Activated CD4-positive, CD25-positive, alpha-beta regulatory T cell (primary cell): ENCODE measurements around the gene CSF2RB.

Experiments used
- DNase-seq, 4 experiments: peaks; one replicate each; lab custom pipeline; 2025; lab: John Stamatoyannopoulos, UW

The CSF2RB gene

DNA sequence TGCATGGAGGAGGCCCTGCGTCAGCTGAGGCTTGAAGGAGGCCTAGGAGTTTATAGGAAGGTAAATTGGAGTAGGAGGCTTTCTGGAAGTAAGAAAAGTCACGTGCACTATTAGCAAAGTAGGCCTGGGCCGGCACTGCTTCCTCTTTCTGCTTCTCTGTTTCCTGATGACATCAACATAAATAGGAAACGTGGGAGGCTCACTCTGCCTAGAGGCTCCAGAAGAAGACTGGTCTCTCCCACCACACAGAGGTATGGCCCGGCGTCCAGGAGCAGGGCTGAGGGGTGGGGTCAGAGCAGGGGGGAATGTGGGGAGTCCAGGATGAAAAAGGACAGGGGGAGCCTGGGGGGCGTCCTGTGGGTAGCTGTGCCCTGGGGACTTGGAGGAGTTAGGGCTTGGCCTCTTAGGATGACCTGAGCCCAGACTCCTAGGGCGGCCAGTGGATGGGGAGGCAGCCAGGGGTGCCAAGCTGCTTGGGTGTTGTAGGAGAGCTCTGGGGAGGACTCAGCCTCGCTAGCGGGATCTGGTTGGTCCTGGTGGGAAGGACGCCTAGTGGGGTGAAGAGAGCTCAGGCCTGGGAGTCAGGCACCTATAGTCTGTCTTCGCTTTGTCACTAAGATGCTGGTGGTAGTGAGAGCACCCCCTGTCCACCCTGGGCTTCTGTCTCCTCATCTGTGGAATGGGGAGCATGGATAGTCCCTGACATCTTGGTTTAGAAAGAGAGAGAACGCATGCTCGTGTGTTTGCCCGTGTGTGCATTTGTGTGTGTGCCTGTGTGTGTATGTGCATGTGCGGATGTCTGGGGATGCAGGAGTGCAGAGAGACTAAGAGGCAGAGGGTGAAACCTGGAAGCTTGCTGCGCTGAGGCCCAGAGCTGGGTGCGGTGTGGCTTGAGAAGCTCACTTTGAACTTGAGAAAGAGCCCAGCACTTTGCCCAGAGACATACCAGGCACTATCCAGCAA is at the start of gene CSF2RB:
CSF2RB (plus strand) TSS at position 202 of the 963 bp plus-strand sequence. CDS start 8,580 bp downstream, outside the sequence.
- no peak for DNase-seq

DNA sequence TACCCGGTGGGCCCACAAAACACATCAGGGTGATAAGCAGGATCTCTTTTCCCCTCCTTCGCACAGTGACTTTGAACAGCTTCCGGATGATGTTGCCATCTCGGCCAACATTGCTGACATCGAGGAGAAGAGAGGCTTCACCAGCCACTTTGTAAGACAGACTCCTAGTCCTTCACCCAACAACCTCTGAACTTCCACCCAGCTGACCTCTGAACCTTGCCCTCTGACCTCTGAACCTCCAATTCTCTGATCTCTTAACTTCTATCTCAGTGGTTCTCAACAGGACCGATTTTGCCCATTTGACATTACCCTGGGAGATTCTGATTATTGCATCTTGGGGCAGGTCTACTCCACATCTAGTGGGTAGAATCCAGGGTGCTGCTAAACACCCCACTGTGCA is 49.4 kb upstream of the CSF2RB start:
- no peak for DNase-seq

DNA sequence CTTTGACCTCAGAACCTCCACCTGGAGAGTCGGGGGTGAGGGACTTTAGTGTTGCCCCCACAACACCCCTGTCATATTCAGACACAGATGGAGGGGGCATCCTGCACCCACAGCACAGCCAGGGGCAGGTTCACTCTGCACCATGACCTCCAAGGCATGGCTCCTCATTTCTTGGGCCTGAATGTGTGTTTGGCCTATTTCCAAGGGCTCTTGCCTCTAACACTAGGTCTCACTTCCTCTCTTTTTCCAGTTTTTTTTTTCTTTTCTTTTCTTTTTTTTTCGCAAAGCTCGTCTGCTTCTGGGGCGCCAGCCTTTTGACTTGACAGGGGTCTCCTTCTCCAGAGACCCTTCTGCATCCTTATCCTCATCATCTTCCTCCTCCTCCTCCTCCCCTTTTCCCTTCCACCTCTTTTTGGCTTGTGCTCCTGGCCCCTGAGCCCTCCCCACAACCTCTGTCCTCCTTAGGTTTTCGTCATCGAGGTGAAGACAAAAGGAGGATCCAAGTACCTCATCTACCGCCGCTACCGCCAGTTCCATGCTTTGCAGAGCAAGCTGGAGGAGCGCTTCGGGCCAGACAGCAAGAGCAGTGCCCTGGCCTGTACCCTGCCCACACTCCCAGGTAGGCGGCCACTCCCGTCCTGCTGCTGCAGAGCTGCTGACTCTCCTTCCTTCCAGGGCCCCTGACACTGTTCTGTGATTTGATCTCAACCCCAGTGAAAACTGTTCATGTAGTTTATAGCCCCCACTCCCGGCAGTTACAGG is 48.8 kb upstream of the CSF2RB start:
- DNase-seq = no peak

DNA sequence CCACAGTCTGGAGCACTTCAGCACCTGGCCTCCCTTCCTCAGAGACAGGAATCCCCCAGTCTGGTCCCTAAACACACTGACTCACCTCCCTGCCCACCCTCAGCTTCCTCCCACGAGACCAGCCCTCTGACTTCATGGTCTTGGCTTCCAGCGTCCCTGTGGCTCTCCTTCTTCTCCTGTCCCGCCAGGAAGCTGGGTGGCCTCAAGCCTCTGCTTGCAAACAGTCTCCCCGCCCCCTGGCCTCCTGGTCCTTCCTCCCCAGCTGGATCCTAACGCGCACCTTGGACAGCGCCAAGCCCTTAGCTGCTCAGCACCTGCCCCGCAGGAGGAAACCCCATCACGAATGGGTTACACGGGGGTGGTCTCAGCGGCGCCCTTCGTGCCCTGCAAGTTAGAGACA is 48.1 kb upstream of the CSF2RB start:
- DNase-seq = no peak

DNA sequence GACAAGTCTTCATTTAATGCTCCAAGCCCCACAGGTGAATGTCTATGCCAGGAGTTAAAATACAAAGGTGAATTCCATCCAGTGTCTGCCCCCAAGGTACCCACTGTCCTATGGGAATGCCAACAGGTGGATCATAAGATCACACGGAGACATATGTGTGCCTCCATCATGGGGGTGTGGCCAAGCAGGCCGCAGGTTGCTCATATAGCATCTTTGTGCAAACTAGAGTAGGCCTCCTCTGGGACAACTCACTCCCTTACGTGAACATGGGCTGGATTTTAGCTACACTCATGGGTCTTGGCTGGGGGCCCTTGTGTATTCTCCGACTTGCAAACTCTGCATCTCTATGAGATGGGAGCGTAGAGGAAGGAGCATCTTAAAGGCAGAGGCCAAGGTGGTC is 45.7 kb upstream of the CSF2RB start:
- DNase-seq = no peak

DNA sequence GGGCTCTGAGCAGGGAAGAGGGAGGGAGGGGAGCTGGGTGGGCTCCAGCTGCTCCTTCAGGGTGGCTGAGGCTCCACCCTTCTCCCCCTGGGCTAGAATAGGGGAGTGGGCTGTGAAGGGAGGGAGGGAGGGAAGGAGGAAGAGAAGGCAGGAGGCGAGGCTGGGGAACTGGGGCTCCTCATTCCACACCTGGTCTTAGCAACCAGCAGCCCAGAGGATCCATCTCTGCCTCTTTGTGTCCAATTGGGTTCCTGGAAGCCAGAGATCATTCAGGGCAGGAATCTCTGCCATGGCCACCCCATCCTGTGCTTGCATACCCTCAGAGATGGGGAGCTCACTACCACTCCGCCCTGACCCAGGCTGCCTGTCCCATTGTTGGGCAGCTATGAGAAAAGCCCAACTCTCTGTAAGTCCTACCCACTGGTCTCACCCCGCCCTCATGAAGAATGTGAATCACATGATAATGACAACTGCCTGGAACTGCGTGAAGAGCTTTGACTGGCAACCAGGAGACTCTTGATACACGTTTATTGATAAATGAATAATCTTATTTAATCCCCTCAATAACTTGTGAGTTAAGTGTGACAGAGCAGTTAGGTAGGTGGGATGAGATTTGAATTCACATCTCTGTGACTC is 44.8 kb upstream of the CSF2RB start:
- no peak for DNase-seq

DNA sequence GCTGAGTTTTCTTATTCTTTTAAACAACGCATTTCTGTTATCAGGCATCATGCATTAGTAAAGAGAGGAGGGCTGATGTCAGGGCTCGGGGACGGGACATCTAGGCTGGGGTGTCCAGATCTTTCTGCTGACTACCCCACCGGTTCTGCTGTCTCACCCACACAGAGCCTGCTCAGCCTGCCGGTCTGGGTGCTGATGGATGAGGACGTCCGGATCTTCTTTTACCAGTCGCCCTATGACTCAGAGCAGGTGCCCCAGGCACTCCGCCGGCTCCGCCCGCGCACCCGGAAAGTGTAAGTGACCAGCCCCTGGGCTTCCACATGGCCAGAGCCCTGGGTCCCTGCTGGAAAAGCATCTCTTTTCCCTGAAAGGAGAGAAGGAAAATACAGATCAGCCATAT is 43.2 kb upstream of the CSF2RB start:
- no peak for DNase-seq

DNA sequence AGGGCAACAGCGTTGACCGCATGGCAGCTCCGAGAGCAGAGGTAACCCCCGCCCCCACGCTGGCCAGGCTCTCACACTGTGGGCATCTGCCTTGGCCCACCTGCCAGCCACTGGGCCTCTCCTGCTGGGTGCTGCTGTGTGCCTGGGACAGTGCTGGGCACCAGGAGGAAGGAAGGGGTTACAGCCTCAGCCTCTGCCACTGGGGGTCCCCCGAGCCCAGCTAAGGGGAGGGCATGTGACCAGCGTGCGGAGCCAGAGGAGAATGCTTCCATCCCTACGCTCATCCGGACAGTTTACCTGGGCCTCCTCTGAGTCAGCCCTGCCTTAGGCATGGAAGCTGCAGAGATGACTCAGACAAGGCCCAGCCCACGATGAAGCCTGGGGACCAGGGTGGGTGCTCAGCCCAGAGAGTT is 41.8 kb upstream of the CSF2RB start:
- DNase-seq = no peak

DNA sequence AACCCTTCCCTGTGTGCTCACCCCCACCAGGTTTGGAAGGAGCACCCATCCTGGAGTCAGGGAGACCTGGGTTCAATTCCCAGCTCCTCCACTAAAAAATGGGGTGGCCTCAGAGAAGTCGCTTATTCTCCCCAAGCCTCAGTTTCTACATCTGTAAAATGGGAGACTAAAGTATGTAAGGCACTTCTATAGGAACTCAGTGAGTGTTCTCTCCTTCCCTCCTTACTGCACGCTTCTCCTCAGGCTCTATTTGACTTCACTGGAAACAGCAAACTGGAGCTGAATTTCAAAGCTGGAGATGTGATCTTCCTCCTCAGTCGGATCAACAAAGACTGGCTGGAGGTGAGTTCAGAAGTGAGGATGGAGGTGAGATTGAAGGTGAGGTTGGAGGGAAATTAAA is 41.3 kb upstream of the CSF2RB start:
- DNase-seq = no peak

DNA sequence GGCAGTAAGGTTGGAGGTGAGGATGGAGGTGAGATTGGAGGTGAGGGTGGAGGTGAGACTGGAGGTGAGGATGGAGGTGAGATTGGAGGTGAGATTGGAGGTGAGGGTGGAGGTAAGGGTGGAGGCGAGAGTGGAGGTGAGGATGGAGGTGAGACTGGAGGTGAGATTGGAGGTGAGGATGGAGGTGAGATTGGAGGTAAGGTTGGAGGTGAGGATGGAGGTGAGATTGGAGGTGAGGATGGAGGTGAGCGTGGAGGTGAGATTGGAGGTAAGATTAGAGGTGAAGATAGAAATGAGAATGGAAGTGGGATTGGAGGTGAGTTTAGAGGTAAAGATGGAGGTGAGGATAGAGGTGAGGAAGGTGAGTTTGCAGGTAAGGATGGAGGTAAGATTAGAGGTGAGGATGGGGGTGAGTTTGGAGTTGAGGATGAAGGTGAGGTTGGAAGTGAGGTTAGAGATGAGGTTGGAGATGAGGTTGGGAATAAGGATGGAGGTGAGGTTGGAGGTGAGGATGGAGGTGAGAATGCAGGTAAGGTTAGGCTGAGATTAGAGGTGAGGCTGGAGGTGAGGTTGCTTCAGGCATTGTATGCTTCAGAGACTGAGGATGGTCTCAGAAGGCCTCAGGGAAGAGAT is 40.4 kb upstream of the CSF2RB start:
- no peak for DNase-seq

DNA sequence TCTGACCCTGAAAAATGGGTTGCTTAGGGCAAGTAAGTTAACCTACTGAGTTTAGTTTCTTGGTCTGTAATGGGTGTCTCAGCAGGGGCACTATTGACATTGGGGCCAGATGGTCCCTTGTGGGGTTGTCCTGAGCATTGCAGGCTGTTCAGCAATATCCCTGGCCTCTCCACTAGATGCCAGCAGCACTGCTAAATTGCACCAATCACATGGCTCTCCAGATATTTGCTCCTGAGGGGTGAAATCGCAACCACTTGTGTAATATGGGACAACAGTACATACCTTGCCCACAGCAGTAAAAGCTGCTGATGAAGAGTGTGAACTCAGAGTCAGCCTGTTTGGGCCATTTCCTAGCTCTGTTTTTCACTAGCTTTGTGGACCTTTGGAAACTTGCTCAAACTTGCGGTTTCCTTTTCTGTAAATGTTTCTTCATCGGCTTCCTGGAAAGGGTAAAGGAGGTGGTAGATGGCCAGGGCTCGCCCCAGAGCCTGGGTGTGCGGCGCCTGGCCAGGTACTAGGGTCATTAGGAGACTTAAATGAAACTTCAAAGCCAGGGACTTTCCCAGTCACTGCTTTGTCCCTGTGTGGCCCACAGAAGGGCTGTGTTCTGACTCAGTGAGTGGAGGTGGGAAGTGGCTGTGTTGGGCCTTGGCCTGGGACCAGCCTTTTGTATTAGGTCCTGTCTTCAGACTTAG is 39.7 kb upstream of the CSF2RB start:
- DNase-seq = peak in 1 of 4 experiments; percentile 15

DNA sequence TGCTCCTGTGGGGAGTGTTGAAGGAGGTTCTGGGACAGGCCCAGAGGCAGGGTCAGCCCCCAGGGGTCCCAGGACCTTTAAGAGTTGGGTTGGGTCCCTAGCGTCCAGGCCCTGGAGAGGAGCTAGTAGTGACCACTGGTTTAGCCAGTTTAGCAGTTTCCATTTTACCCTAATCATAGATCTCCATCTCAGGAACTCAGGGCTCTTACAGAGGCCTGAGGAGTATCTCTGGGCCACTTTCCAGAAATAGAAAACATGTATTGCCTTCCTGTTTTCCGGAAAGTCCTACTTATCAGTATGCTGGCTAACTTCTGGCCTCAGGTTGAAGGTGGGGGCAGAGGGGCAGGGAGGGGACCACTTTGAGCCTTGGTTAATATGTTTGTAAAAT is 39.1 kb upstream of the CSF2RB start:
- DNase-seq = no peak

DNA sequence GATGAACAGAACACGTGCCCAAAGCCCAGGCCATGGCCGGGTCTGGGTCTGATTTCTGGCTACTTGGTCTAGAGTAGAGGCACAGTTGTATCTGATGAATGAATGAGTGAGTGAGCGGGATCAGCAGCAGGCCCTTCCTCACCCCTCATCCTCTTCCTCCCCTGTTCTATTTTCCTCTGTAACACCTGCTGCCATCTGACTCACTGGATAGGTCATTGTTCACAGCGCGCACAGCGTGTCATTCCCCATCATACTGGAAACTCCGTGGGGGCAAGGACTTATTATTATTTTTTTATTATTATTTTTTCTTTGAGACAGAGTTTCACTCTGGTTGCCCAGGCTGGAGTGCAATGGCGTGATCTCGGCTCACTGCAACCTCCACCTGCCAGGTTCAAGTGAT is 38.7 kb upstream of the CSF2RB start:
- DNase-seq = no peak

DNA sequence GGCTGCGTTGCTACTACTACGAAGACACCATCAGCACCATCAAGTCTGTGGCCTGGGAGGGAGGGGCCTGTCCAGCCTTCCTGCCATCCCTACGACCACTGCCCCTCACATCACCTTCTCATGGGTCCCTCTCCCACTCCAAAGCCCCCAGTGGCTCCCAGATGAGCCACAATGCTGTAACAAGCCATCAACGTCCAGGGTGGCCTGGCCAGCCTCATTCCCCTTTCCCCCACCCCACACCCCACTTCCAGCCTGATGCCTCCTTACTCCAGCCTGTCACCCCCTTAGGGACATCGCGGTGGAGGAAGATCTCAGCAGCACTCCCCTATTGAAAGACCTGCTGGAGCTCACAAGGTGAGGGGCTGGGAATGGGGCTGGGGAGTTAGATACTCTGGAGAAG is 37.7 kb upstream of the CSF2RB start:
- DNase-seq = no peak

DNA sequence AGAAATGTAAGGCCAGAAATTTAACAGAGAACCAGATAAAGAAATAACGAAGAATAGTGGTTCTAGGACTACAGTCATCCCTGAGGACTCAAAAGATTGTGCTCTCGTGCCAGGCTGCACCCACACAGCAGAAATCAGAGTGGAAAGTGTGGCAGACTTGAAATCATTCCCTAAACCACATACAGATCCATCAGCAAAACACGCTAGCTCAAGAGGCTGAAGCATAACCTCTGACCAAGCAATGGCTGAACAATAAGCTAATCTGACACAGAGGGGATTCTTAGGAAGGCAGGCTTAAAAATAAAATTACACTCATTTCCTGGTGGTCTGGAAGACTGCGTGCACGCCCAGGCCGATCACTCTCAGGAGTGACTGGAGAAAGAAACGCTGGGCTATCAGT is 33.7 kb upstream of the CSF2RB start:
- no peak for DNase-seq

DNA sequence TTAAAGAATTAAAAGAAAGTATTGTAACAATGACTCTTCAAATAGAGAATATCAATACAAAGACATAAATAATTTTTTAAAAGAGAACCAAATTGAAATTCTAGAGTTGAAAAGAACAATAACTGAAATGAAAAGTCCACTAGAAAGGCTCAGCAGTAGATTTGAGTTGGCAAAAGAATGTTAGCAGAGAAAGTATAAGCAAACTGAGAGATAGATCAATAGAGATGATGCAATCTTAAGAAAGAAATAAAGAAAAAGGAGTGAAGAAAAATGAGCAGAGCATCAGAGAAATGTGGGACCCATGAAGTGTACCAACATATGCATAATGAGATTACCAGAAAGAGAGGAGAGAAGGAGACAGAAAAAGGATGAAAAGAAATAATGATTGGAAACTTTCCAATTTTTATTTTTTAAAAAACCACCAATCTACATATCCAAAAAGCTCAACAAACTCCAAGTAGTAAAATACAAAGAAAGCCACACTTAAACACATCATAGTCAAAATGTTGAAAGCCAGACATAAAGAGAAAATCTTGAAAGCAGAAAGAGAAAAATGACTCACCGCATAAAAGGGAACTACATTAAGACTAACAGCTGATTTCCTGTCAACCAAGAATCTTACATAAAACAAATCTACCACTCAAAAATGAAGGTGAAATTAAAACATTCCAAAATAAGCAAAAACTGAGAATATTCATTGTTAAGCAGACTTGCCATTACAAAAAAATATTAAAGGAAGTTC is 31.8 kb upstream of the CSF2RB start:
- no peak for DNase-seq

DNA sequence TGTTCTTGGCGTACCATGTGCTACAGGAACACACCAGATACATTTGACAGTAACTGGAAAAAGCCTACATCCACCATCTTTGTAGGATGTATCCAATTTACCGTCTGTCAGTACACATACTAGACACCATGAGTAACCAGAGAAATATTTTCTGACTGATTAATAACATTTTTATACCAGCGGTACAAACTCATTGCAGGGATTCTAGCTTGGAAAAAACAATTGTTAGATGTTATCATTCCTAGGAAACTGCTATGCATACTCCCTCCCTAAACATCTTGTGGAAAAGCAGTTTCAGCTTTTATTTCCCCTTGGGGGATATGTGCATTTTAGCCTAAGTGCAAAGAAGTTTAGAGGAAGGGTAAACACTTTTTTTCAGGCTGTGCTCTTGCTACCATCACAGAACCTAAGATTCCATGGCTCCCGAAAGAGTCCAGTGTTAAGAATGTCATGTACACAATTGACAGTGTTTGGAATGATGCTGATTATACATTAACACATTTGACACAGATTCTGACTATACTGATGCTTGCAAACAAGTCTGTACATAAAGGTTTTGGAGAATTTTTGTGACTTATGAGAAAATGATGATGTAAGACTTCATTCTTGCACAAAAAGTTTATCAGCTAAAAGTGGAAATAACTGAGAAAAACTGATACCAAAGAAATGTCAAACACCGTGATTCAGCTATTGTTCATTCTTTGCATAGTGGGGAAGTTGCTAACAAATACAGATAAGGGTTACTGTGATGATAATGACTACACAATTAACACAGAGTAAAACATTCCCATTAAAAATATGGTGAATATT is 28.9 kb upstream of the CSF2RB start:
- no peak for DNase-seq

DNA sequence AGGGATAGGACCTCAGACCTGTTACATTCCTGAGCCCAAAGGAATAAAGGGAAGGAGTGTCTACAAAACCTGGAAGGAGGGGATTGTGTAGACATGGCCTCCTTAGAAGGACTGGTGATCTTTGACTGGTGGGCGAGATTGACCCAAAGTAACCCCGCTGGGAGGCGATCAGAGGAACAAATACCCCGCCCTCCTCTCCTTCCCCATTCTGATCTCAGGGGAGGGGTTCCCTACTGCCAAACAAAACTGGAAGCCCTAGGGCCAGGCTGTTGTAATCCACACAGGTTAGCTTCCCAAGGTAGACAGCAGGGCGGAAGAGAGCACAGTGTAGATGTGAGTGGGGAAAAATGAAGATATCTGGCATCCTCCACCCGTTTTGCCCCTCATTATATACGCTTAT is 28.0 kb upstream of the CSF2RB start:
- DNase-seq = no peak

DNA sequence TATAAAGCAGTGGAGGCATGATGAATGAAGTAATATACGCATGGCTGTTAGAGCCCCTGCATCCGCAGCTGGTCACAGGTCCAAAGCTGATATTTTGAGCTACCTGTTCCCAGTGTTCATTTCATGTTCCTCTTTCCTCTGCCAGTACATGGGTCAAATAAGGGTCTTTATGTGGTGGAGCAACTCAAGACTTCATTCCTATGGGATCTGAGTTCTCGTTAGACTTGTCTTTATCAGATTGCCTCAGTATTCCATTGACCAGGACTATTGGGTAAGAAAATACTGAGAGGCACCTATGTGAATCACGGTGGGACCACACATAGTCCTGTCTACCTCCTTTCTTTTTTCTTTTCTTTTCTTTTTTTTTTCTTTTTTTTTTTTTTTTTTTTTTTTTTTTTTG is 27.4 kb upstream of the CSF2RB start:
- no peak for DNase-seq

DNA sequence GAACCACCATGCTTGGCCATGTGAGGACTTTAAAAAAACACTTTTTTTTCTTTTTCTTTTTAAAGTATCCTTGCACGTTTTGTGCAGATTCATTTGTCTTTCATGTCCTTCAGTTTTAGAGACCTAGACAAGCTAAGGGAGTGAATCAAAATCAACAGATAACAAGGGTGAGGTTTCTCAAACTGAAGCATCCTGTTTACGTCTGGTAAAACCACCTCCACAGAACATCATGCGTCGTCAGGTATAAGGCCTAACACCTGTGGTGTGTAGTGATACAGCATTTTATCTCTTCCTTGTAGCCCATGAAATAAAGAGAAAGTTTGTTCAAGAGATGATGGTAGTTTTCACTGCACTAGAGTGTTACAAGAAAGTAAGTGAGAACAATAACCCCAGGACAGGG is 26.3 kb upstream of the CSF2RB start:
- DNase-seq = no peak
